Endothelial cell of umbilical vein (primary cell): ENCODE results near the gene TAMALIN. TPM values are rescaled to one million over a fixed set of nuclear protein-coding genes. Genes with fewer than 3 reads are reported as not detected.

ENCODE experiments used
- BruUV-seq: library from RNA; stranded (reverse); fragments of 400-500 nt; replicated peaks from 2 replicates; lab custom pipeline; 2021; lab: Mats Ljungman, UMichigan
- CTCF ChIA-PET: fragments of 300-600, 350-600 bp; sonication (Branson Sonifier 250); formaldehyde crosslinking; loops from one replicate; lab custom pipeline; 2021; ENCODE audit warnings: antibody characterized with exemption, inconsistent platforms; lab: Charles Lee
- POLR2A ChIA-PET: fragments of 300-600, 350-600 bp; sonication (Branson Sonifier 250); formaldehyde crosslinking; loops from one replicate; lab custom pipeline; 2021; ENCODE audit warnings: antibody characterized with exemption, inconsistent platforms; lab: Charles Lee
- DNase-seq: peaks from one replicate; pipeline ENCODE4 v3.0.0-alpha.2; 2011; ENCODE audit warnings: low read depth, low spot score
- FAIRE-seq: peaks from 2 replicates; lab custom pipeline; 2011; peaks lifted over from hg19 to GRCh38; lab: Jason Lieb, UNC
- H2AFZ ChIP-seq: 2 replicates; pipeline ENCODE4 v1.6.0; 2012; ENCODE audit warnings: low read depth, low read length, control low read depth, inconsistent platforms
- H3K27ac ChIP-seq: 2 replicates; pipeline ENCODE4 v1.5.1; 2011; ENCODE audit warnings: low read depth, mild to moderate bottlenecking, control low read depth, low read length, moderate library complexity; ENCODE audit not compliant: insufficient read depth
- H3K27me3 ChIP-seq, 2 experiments: 2 replicates each; pipeline versions ENCODE4 v1.6.0 to v1.6.1; 2011; ENCODE audit warnings: low read length in 2 of 2, mixed read lengths in 1 of 2; ENCODE audit not compliant: control insufficient read depth in 2 of 2, insufficient read depth in 2 of 2
- H3K36me3 ChIP-seq, 2 experiments: 2 replicates in 1 of 2; 3 replicates in 1 of 2; pipeline ENCODE4 v1.5.1; 2011; ENCODE audit warnings: low read length in 2 of 2, mild to moderate bottlenecking in 1 of 2, moderate library complexity in 1 of 2; ENCODE audit not compliant: control insufficient read depth in 2 of 2, insufficient read depth in 2 of 2; ENCODE audit errors: extremely low read depth in 1 of 2
- H3K4me1 ChIP-seq: 3 replicates; pipeline ENCODE4 v1.5.1; 2011; ENCODE audit warnings: mild to moderate bottlenecking, low read length; ENCODE audit not compliant: control insufficient read depth, insufficient read depth; ENCODE audit errors: extremely low read depth
- H3K4me2 ChIP-seq: 2 replicates; pipeline ENCODE4 v1.6.1; 2011; ENCODE audit warnings: low read length, control low read depth, mixed read lengths; ENCODE audit not compliant: insufficient read depth
- H3K4me3 ChIP-seq, 3 experiments: fragments of 200-600 bp in 1 of 3; sonication (generic), shearing (Covaris generic) in 1 of 3; replicated peaks in 1 of 3; 2 replicates each; pipeline ENCODE4 v1.5.1; 2011 to 2016; ENCODE audit warnings: control low read depth in 3 of 3, low read length in 3 of 3, mild to moderate bottlenecking in 2 of 3, inconsistent platforms in 1 of 3, low read depth in 1 of 3, moderate library complexity in 1 of 3; ENCODE audit not compliant: insufficient read depth in 1 of 3
- H3K79me2 ChIP-seq: 2 replicates; pipeline ENCODE4 v1.6.0; 2012; ENCODE audit warnings: low read length, inconsistent platforms; ENCODE audit not compliant: control insufficient read depth, insufficient read depth
- H3K9ac ChIP-seq: replicated peaks from 2 replicates; pipeline ENCODE3; 2011; ENCODE audit warnings: low read length, control low read depth; ENCODE audit not compliant: insufficient read depth; ENCODE audit errors: extremely low read depth
- H3K9me1 ChIP-seq: replicated peaks from 3 replicates; pipeline ENCODE4 v1.6.0; 2011; ENCODE audit warnings: mild to moderate bottlenecking, low read length; ENCODE audit not compliant: control insufficient read depth, insufficient read depth; ENCODE audit errors: extremely low read depth
- H3K9me3 ChIP-seq: replicated peaks from 2 replicates; pipeline ENCODE4 v1.5.1; 2012; ENCODE audit warnings: low read length, inconsistent platforms; ENCODE audit not compliant: control insufficient read depth, insufficient read depth
- H4K20me1 ChIP-seq: replicated peaks from 2 replicates; pipeline ENCODE3; 2011; ENCODE audit warnings: mild to moderate bottlenecking, low read length; ENCODE audit not compliant: control insufficient read depth, insufficient read depth; ENCODE audit errors: extremely low read depth
- EZH2 ChIP-seq: IDR thresholded peaks from 2 replicates; pipeline ENCODE4 v1.6.1; 2012; ENCODE audit warnings: borderline replicate concordance, low read depth, mild to moderate bottlenecking, moderate library complexity, low read length, inconsistent platforms; ENCODE audit not compliant: severe bottlenecking
- FOS ChIP-seq: IDR thresholded peaks from 2 replicates; pipeline ENCODE4 v1.6.1; 2011; ENCODE audit warnings: mild to moderate bottlenecking, low read length, moderate library complexity, borderline replicate concordance; ENCODE audit not compliant: insufficient read depth
- GATA2 ChIP-seq: IDR thresholded peaks from 2 replicates; pipeline ENCODE4 v1.7.0; 2011; ENCODE audit warnings: low read depth, mild to moderate bottlenecking, moderate library complexity, mixed read lengths, low read length; ENCODE audit not compliant: insufficient read length, insufficient read depth
- JUN ChIP-seq: IDR thresholded peaks from 2 replicates; pipeline ENCODE4 v1.6.1; 2011; ENCODE audit warnings: borderline replicate concordance, low read depth; ENCODE audit not compliant: insufficient read length, insufficient read depth
- MAX ChIP-seq: IDR thresholded peaks from 2 replicates; pipeline ENCODE4 v1.6.1; 2011; ENCODE audit not compliant: insufficient read depth, insufficient read length
- POLR2A ChIP-seq: IDR thresholded peaks from 2 replicates; pipeline ENCODE4 v1.6.1; 2012; ENCODE audit warnings: low read depth, mild to moderate bottlenecking, control low read depth, low read length
- POLR2AphosphoS5 ChIP-seq: IDR thresholded peaks from 2 replicates; pipeline ENCODE4 v1.6.1; 2012; ENCODE audit warnings: low read depth, mild to moderate bottlenecking, control low read depth, low read length, moderate library complexity; ENCODE audit not compliant: insufficient read depth
- dilution Hi-C: fragments of 300-500 bp; cut with MboI; formaldehyde crosslinking; loops from one replicate; pipeline ENCODE4 v1.15.0; 2019; ENCODE audit warnings: low sequenced_read_pairs; ENCODE audit not compliant: extremely low pct_ligation_motif_present
- intact Hi-C: fragments of 100-400 bp; cut with micrococcal nuclease; formaldehyde crosslinking; loops from one replicate; pipeline ENCODE4 v1.10.0; 2022
- polyA plus RNA-seq, 4 experiments: library from polyadenylated mRNA; depleted of rRNA in 3 of 4; stranded (reverse) in 3 of 4; unstranded in 1 of 4; fragments of >200 nt; gene quantifications; 2 replicates each; pipeline versions ENCODE4 v1.2.1 to v1.2.3, GENCODE V29; 2011 to 2012; ENCODE audit warnings: missing spikeins in 1 of 4
- total RNA-seq: library from RNA; stranded (reverse); gene quantifications from 2 replicates; pipeline ENCODE4 v1.2.3, GENCODE V29; 2021

TAMALIN gene
- total and polyA plus RNA-seq, 2 donors (not counting 3 experiments of a cell fraction or from before 2014, with no cell fraction given) = 53.3 to 87.5 TPM

GRCh38 chr12:52018433-52019112, 11.8 kb downstream of the TAMALIN start:
- no peaks in the 10 kb centered on the region for H3K9me3 ChIP-seq
- no peak for TF ChIP-seq POLR2AphosphoS5
- no peak for TF ChIP-seq MAX
- no peak for TF ChIP-seq FOS
- no peak for TF ChIP-seq POLR2A
- no peak for TF ChIP-seq JUN
- TF ChIP-seq EZH2 = no peak
- no peak for TF ChIP-seq GATA2
- no peak overlapping the region for H3K4me3 ChIP-seq
- H3K4me1 ChIP-seq = peaks cover 14% of the 10 kb centered on the region
- ChIA-PET CTCF (interaction anchor here (2.2 to 13.1 kb wide), 2 partner anchors 13 to 25 kb away, joined by 9 to 946 read pairs; partner anchors contain the start of gene TAMALIN), POLR2A (interaction anchor here (0.7 to 12.4 kb wide), 3 partner anchors 9 to 14 kb away, joined by 3 to 221 read pairs (median 30); partner anchors contain the start of gene TAMALIN)
- H3K36me3 ChIP-seq = peaks cover 16 to 22% of the 10 kb centered on the region in 2 experiments
- DNase-seq (no peak), FAIRE-seq (no peak)
- H3K4me2 ChIP-seq = no peak overlapping the region
- no peaks in the 10 kb centered on the region for H3K79me2 ChIP-seq
- H3K9ac ChIP-seq = no peak overlapping the region
- no peaks in the 10 kb centered on the region for H3K27me3 ChIP-seq
- H3K9me1 ChIP-seq = no peaks in the 10 kb centered on the region
- H2AFZ ChIP-seq = no peak overlapping the region
- dilution Hi-C loops = no loop called here
- H3K27ac ChIP-seq = no peak overlapping the region
- intact Hi-C loops = no loop called here
- BruUV-seq = no TSS peak
- no peaks in the 10 kb centered on the region for H4K20me1 ChIP-seq
